ENCODE measurements around the gene KRT74. TPM values are rescaled to one million over a fixed set of nuclear protein-coding genes. Genes with fewer than 3 reads are reported as not detected.

The KRT74 gene
- total RNA-seq, 2 experiments from 2014 or later = not detected

GRCh38 chr12:52531566-52532300, 41.9 kb downstream of the KRT74 start:
- Mint-ChIP-seq H3K36me3 (ENCODE audit: low read depth) (no peaks in the 10 kb centered on the region), H3K27ac (no peak overlapping the region), H3K4me1 (ENCODE audit: low read depth) (peaks cover 1% of the 10 kb centered on the region), H3K9me3 (no peaks in the 10 kb centered on the region), H3K27me3 (no peaks in the 10 kb centered on the region), H3K4me3 (no peak overlapping the region)
- ChIA-PET CTCF (interaction anchor here (0.8 kb wide), 1 partner anchor 136 kb away, joined by 3 read pairs; no protein-coding TSS in a partner anchor), POLR2A (no interaction called here)
- DNase-seq = no peak
- no peak for ATAC-seq
- intact Hi-C loops (cut with micrococcal nuclease) = no loop called here
- no peak for TF ChIP-seq CTCF (IDR thresholded peaks at IDR 0.05)

GRCh38 chr12:52530905-52531304, 42.7 kb downstream of the KRT74 start:
- Mint-ChIP-seq H3K27ac (no peak overlapping the region), H3K9me3 (no peaks in the 10 kb centered on the region), H3K27me3 (no peaks in the 10 kb centered on the region), H3K36me3 (ENCODE audit: low read depth) (no peaks in the 10 kb centered on the region), H3K4me3 (no peak overlapping the region), H3K4me1 (ENCODE audit: low read depth) (peaks cover 5% of the 10 kb centered on the region)
- no peak for TF ChIP-seq CTCF (IDR thresholded peaks at IDR 0.05)
- POLR2A ChIA-PET = no interaction called here
- ATAC-seq (no peak), DNase-seq (no peak)
- intact Hi-C loops (cut with micrococcal nuclease) = no loop called here
- CTCF ChIA-PET = no interaction called here

- ATAC-seq (no peak), DNase-seq (no peak)
- POLR2A ChIA-PET = no interaction called here
- H3K27ac Mint-ChIP-seq = no peak overlapping the region
- intact Hi-C loops (cut with micrococcal nuclease) = no loop called here
- TF ChIP-seq CTCF (IDR thresholded peaks at IDR 0.05) = no peak
- no peak overlapping the region for H3K4me3 Mint-ChIP-seq
- H3K36me3 Mint-ChIP-seq (ENCODE audit: low read depth) = no peaks in the 10 kb centered on the region
- no peaks in the 10 kb centered on the region for H3K27me3 Mint-ChIP-seq
- peaks cover 5% of the 10 kb centered on the region for H3K4me1 Mint-ChIP-seq (ENCODE audit: low read depth)
- no peaks in the 10 kb centered on the region for H3K9me3 Mint-ChIP-seq
- CTCF ChIA-PET = no interaction called here
Measured at GRCh38 chr12:52530366-52530765, 43.3 kb downstream of the KRT74 start.

- no peaks in the 10 kb centered on the region for H3K27me3 Mint-ChIP-seq
- H3K4me3 Mint-ChIP-seq = no peak overlapping the region
- ChIA-PET POLR2A (no interaction called here), CTCF (no interaction called here)
- intact Hi-C loops (cut with micrococcal nuclease) = no loop called here
- no peak for TF ChIP-seq CTCF (IDR thresholded peaks at IDR 0.05)
- no peaks in the 10 kb centered on the region for H3K9me3 Mint-ChIP-seq
- DNase-seq = no peak
- no peak overlapping the region for H3K27ac Mint-ChIP-seq
- ATAC-seq = no peak
- no peaks in the 10 kb centered on the region for H3K36me3 Mint-ChIP-seq (ENCODE audit: low read depth)
- H3K4me1 Mint-ChIP-seq (ENCODE audit: low read depth) = peaks cover 5% of the 10 kb centered on the region
Measured at GRCh38 chr12:52529846-52530245, 43.8 kb downstream of the KRT74 start.

- Mint-ChIP-seq H3K36me3 (ENCODE audit: low read depth) (no peaks in the 10 kb centered on the region), H3K4me1 (ENCODE audit: low read depth) (peaks cover 5% of the 10 kb centered on the region), H3K9me3 (no peaks in the 10 kb centered on the region), H3K4me3 (no peak overlapping the region), H3K27ac (no peak overlapping the region), H3K27me3 (no peaks in the 10 kb centered on the region)
- ATAC-seq (no peak), DNase-seq (no peak)
- TF ChIP-seq CTCF (IDR thresholded peaks at IDR 0.05) = no peak
- ChIA-PET POLR2A (no interaction called here), CTCF (no interaction called here)
- intact Hi-C loops (cut with micrococcal nuclease) = no loop called here
Measured at GRCh38 chr12:52529417-52529816, 44.2 kb downstream of the KRT74 start.

Data from activated CD8-positive, alpha-beta T cell treated with anti-CD3 and anti-CD28 coated beads for 36 hours (primary cell).